GM04503 (cell line): ENCODE measurements around the gene KSR1.
"Not testable (repeated sequence)": the region's sequence is repeated elsewhere in the genome, so short reads cannot be mapped to it uniquely, and the experiment has no call there.

Experiments
- DNase-seq: peaks from one replicate; pipeline ENCODE4 v3.0.0-alpha.2; 2012; ENCODE audit warnings: low read depth

Gene KSR1

DNA sequence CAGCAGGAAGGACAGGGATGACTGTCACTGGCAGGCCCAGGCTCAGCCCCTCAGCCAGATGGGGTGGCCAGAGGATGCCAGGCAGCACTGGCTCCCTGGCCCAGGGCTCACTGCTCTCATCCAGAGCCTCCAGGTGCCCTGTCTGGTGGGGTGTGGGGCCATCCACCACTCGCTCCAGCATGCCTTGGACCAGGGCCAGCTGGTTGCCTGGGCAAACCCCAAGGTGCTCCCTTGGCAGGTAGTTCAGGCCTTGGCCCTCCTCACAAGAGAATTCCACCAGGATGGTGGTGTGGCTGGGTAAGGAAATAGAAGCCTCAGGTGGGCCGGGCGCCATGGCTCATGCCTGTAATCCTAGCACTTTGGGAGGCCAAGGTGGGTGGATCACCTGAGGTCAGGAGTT is 204.2 kb downstream of the KSR1 start:
- no peak for DNase-seq

DNA sequence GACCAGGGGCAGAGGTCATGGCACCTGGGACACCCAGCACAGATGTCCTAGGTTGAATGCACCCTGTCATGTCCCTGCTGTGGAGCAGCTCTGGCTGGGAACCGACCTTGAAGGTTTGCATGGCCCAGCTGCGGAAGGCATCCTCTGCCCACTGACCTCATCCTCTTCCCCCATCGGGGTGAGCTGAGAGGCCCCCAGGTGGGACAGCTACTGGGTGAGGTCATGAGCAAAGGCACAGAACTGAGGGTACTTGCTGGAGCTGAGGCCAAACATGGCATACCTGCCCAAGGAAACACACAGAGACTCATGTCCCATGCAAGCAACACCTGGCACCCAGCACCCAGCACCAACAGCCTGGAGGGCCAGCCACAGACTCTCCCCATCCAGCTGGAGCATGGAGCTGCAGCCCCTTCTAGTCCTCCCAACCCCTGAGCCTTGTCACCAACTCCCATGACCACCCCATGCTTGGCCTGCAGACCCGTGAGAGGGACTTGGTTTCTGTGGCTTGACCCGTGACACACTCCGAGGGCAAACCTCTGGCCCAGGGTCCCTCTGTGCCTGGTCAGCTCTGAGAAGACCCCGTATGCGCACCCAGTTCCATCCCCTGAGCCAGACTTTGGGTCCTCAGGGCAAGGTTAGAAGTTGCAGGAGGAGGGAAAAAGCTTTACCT is 207.8 kb downstream of the KSR1 start:
- DNase-seq, result no peak

DNA sequence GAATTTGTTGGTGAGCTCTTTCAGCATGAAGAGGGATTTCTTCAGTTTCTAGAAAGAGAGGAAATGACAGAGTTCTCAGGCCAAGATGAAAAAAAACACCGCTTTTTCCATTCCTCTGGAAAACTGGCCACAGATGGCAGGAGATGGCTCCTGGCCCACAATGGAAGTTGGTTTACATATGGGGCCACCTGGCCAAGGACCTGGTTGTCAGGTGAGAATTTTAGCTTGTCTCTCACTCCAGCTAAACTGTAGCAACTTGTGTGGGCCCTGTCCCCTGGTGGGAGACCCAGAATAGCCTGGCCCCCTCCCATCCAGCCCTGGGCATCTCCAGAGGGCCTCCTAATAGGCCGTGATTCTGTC is 208.3 kb downstream of the KSR1 start:
- no peak for DNase-seq

DNA sequence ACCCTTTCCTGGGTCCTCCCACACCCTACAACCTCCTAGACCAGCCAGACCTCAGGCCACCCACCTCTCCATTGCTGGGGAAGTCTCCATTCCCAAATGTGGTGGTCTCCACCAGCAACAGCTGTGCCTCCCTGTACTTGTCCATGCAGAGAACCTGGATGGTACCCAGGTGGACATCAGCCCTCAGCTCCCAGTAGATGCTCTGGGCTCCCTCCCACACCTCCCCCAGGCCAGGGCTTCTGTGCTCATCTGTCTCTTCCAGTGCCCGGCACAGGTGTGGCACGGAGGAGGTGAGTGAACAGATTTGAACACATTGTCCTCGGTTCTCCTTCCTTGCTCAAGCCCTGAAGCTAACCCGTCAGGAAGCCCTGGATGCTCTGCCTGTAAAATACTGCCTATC is 209.3 kb downstream of the KSR1 start:
- no peak for DNase-seq

DNA sequence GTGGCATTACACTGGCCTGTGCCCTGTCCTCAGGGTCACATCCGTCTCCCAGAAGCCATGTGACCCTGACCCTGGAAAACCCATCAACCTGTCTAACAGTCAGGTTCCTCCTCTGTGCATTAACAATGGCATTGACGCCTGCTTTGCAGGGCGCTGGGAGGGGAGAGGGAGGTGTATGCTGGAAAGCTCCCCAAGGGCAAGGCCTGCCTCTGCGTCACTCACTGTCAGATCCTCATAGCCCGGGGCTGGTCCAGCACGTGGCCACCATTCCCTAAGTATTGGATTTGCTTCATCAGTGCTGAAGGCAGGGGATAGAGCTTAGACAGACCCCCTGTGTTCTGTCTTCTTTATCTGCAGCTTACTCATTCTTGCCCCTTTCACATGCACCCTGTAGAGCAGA is 210.0 kb downstream of the KSR1 start:
- not testable (repeated sequence) for DNase-seq

DNA sequence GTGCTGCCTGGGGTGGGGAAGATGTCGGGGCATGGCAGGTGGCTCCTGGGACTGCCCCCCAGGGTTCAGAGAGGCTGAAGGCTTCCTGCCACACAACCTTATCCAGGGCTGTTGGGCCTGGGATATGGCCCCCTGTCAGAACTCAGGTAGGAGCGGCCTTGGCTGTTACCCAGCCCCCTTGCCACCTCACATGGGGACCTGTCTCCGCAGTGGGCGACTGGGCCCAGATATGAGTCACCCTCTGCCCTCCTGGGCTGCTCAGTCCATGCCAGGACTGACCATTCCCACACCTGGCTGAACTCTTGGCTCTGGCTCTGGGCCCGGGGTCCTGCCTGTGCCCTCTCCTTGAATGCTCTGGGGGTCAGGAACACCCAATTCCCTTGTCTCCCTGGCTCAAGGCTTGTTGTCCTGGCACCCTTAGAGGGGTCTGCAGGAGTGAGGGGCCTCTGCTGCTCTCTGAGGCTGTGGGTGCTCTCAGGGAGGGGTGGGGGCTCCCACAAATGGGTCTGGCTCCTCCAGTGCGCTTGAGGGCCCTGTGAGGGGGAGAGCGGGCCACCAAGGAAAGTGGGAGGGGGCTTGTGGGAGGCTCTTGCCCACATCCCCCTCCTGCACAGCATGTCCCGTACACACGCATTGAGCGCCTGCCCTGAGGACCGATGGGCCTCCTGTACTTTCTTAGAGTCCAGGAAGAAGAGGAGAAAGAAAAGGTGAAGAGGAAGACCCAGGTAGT is 210.7 kb downstream of the KSR1 start:
- DNase-seq, result no peak

DNA sequence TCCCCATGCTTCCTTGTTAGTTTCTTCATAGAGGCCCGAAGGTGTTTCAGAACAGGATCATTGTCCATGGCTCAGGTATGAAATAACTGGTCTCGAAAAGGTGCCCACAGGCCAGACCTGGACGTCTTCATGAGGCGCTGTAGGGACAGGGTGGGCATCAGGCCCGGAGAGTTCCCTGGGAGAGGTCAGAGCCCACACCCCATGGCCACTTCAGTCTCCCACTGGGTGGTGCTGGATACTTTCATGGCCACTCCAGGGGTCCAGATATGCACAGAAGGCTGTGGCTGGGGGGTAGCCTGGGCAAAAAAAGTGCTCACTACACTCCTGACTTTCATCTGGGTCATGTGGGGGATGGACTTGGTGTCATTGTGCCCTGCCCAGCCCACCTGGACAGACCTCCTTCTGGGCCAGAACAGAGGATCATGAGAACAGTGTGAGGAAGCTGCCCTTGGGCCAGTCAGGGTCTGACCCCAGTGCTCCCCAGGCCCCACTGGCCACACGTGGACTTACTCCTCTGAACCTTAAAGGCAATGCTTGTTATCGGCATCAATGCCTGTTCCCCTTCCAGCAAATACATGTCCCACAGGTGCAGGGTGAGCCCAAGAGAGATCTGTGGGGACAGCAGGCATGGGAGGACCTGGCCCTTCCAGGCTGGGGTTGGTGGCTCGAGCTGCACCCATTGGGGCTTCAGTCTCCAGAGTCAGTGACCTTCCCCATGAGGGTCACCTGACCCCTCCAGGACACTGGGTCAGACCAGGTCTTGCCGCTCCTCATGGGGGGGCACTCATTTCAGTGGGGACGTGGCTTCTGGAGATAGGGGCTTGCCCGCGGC is 211.6 kb downstream of the KSR1 start:
- no peak for DNase-seq

DNA sequence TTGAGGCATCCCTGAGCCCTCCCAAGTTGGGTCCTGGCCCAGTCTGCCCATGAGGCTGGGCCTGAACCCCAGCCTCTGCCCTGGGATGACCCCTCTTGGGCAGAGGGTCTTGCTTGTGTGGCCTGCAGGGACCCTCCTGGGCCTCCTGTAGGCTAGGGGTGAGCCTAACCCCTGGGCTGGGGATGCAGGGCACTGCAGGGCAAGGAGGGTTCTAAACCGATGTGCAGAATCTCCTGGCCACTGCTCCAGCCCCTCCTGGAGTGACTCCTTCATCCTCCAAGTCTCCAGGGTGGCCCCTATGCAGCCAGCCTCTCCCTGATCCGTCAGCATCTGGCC is 212.2 kb downstream of the KSR1 start:
- no peak for DNase-seq

DNA sequence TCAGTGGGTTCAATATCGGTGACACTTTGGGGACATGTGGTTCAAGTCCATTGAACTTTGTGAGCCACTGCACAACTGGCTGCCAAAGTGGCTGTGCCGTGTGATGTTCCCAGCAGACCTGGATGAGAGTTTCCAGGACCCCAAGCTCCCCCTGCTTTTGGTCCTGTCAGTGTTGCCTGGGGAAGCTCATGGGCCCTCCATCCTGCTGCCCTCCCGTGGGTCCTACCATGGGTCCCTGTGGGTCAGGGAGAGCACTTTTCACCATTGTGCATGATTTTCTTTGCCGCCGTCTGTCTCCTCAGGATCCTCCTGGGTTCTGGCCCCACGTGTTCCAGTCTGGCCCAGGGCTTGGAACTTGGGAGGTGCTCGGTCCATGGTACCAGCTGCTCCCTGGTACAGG is 212.9 kb downstream of the KSR1 start:
- no peak for DNase-seq

DNA sequence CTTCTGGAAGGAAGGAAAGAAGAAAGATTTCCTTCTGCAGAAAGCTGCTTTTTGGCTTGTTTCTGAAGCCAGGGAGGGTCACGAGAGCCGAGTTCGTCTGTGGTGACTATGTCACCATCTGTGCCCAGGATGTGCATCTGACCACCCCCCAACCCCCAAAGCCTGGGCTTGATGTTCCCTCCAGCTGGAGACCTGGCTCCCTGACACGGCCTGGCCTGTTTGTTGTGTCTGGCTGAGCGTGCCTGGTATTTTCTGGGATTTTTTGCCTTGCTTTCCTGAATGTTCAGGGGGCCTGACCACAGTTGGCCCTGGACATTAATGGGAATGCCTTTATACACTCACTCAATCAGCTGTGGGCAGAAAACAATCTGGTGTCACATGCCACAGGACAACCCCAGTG is 213.6 kb downstream of the KSR1 start:
- DNase-seq, result no peak

DNA sequence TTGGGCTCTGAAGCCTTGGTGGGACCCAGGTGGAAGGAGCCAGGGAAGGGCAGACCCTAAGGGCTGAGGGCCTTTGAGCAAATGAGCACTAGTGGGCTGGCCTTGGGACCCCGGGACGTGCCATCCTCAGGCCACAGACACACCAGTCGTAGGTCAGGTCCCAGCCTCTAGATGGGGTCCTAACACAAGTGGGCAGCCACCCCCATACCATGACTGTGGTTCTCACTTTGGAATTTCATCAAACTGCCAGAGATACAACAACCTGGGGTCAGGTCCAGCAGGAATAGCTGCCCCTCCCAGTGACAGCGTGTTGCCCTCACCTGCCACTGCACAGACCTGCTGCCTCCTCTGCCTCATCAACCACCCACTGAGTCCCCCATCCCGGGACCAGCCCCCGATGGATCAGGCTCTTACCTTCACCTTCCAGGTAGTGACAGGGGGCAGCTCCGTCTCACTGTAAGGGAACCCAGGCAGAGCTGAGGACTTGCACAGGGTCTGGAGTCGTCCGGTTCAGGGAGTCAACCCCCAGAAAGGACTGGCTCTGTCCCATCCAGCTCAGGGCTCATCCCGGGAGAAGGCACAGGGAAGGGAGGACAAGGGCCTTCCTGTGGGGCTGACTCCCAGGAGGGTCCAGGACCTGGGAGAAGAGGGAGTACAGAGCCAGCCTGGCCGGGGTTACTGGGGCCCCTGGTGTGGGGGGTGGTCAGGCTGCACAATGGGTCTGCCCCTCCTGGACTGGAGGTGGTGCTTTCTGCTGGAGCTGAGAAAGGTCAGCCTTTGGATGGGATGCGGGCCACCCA is 214.7 kb downstream of the KSR1 start:
- no peak for DNase-seq

DNA sequence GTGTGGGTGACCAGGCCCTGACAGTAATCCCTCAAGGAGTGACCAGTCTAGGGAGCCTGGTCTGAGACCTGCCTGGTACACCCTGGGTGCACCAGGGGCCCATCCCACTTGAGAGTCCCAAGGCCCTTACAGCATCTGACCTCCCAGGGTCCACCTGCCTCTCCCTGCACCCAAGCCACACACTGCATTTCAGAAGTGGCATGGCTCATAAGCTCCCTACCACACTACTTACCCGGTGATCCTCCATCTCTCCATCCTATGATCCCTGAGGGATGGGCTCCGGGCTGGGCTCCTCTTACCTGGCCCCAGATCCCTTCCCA is 215.3 kb downstream of the KSR1 start:
- no peak for DNase-seq

DNA sequence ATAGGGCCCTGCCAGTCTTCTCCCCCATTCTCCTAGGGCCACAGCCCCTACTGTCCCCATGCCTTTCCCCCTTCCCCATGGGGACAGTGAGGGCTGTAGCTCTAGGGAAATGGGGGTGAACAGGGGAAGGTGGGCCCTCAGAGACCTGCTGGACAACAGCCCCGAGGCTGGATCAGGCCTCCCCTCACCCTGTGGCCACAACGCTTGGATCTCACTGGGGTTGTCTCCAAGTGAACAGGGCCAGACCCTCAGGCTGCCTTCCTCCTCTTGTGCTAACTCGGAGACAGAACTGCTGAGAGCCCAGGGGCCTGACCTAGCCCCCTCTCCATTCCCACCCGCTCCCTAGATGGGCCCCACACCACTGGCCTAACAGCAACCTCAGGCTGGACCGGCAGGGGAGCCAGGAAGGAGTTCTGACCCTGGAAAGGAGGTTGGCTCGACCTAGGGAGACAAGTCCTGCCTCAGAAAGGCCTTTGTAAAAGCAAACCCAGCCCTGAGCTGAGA is 215.8 kb downstream of the KSR1 start:
- DNase-seq, result not testable (repeated sequence)

DNA sequence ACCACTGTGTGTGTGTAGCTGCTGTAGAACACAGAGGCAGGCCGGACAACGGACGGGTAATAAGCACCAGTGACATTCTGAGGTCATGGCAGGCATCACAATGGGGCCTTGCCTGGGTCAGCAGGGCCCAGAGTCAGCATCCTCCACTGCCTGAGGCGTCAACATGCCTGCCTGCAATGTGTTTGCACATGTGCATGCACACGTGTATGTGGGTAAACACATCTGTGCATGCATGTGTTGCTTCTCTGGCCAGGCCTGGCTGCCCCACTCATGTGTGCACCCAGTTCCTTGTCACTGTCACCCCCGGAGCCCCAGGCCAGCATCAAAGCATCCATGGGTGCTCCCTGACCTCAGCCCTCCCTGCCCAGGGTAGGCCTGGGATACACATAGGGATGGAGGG is 218.1 kb downstream of the KSR1 start:
- no peak for DNase-seq
